Activated naive CD8-positive, alpha-beta T cell treated with anti-CD3 and anti-CD28 coated beads for 36 hours (primary cell): Measurements from ENCODE around the gene PRRG4. TPM values are rescaled to one million over a fixed set of nuclear protein-coding genes. Genes with fewer than 3 reads are reported as not detected.
A peak's percentile ranks its signal among the peaks of the same experiment; 100 is the strongest.
"Not testable (repeated sequence)": the region's sequence is repeated elsewhere in the genome, so short reads cannot be mapped to it uniquely, and the experiment has no call there.

Source experiments
- DNase-seq: peaks from one replicate; pipeline ENCODE4 v3.0.0; 2021
- H3K27ac Mint-ChIP-seq: one replicate; pipeline ENCODE4 v1.8.0; 2022; ENCODE audit warnings: mild to moderate bottlenecking, moderate library complexity, mixed read lengths
- H3K27me3 Mint-ChIP-seq: one replicate; pipeline ENCODE4 v1.8.0; 2022; ENCODE audit warnings: mild to moderate bottlenecking, mixed read lengths
- H3K36me3 Mint-ChIP-seq: one replicate; pipeline ENCODE4 v1.8.0; 2021; ENCODE audit warnings: mild to moderate bottlenecking, mixed read lengths
- H3K4me1 Mint-ChIP-seq: one replicate; pipeline ENCODE4 v1.8.0; 2021; ENCODE audit warnings: mixed read lengths
- H3K4me3 Mint-ChIP-seq: one replicate; pipeline ENCODE4 v1.8.0; 2022; ENCODE audit warnings: mild to moderate bottlenecking, moderate library complexity, mixed read lengths
- H3K9me3 Mint-ChIP-seq: one replicate; pipeline ENCODE4 v1.8.0; 2022; ENCODE audit warnings: mixed read lengths
- total RNA-seq, 2 experiments: library from RNA; stranded (reverse); gene quantifications; one replicate each; pipeline ENCODE4 v1.2.3, GENCODE V29; 2021

Gene PRRG4
- total RNA-seq, 2 experiments from 2014 or later = 0.87 to 0.90 TPM

DNA sequence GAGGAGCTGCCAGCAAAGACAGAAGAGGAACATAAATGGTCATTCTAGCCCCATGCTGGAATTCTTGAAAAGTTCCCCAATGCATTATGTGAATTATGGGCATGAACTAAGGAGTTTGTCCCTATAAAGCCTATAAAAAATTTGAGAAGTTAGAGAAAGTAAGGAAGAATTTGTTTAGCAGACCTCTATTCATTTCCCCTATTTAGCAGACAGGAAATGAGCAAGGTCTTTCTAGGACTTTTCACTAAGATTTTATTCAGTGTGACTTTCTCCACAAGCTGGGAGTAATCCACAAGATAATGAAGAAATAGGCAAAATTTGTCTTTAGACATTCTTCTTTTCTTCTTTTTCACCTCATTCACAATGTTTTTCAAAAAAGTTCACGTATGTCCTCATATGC, 20.0 kb downstream of the PRRG4 start:
- Mint-ChIP-seq H3K27me3 (peaks cover 12% of the 10 kb centered on the region), H3K27ac (no peak overlapping the region), H3K36me3 (no peaks in the 10 kb centered on the region), H3K4me3 (no peak overlapping the region), H3K4me1 (no peaks in the 10 kb centered on the region), H3K9me3 (no peaks in the 10 kb centered on the region)
- DNase-seq = no peak

DNA sequence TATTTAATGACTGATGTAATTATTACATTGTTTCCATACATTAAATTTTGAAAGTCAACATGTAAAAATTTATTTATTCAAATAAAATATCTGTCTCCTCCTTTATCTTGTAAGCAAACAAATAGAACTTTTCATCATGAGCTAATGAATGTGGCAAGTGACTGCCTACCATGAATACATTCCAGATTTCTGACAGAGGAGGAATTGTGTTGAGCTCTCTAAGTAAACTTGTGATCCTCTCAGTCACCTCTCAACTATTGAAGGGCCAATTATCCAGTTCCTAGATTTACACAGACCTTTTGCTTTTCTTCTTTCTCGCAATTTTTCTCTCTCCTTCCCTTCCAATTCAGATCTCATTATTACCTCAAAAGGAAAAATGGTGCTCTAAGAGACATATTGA, 21.5 kb downstream of the PRRG4 start:
- Mint-ChIP-seq H3K27me3 (peaks cover 12% of the 10 kb centered on the region), H3K36me3 (no peaks in the 10 kb centered on the region), H3K9me3 (no peaks in the 10 kb centered on the region), H3K4me3 (no peak overlapping the region), H3K4me1 (no peaks in the 10 kb centered on the region), H3K27ac (no peak overlapping the region)
- DNase-seq = no peak

DNA sequence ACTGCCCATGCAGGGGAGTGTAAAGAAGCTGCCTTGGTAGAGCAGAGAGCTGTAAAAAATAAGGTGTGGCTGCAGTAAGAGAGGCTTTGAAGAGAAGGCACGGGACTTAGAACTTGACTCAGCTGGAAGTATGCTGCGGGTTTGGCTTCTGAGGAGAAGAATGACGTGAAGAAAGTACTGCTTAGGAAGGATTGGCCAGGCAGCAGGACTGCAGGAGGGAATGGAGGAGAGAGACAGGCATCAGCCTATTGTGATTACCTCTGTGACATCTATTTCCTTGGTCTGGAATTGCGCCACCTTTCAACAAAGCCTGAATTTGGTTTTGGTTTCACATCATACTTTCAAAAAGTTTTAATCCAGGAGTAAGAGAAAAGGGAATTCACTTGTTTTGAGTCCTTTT, 22.5 kb downstream of the PRRG4 start:
- H3K36me3 Mint-ChIP-seq = no peaks in the 10 kb centered on the region
- H3K4me1 Mint-ChIP-seq = no peaks in the 10 kb centered on the region
- no peak overlapping the region for H3K27ac Mint-ChIP-seq
- DNase-seq = no peak
- no peaks in the 10 kb centered on the region for H3K9me3 Mint-ChIP-seq
- peaks cover 12% of the 10 kb centered on the region for H3K27me3 Mint-ChIP-seq
- no peak overlapping the region for H3K4me3 Mint-ChIP-seq

DNA sequence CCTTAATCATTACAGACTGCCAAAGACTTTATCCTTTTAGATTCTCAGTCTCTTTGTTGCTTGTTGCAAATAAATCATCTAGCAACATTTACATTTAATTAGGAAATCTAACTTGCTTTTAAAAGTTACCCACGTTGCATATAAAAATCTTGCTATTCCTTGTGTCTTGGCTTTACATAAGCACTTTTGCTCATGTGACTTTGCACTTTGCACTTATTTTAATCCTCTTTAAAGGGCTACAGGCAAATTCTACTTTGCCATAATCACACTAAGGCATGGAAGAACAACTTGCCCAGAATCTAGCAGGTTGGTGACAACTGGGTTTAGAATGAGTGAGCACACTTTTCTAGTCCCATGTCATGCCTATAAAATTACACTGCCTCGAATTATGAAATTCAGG, 25.9 kb downstream of the PRRG4 start:
- Mint-ChIP-seq H3K27ac (no peak overlapping the region), H3K4me3 (no peak overlapping the region), H3K4me1 (no peaks in the 10 kb centered on the region), H3K27me3 (peaks cover 16% of the 10 kb centered on the region), H3K36me3 (no peaks in the 10 kb centered on the region), H3K9me3 (no peaks in the 10 kb centered on the region)
- no peak for DNase-seq

DNA sequence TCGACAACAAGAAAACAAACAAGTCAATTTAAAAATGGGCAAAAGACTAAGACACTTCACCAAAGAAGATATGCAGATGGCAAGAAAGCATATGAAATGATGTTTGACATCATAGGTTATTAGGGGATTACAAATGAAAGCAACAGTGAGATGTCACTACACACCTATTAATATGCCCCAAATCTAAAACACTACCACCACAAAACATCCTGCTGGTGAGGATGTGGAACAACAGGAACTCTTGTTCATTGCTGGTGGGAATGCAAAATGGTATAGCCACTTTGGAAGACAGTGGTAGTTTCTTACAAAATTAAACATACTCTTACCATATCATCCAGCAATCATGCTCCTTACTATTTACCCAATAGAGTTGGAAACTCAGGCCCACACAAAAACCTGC, 29.0 kb downstream of the PRRG4 start:
- Mint-ChIP-seq H3K4me1 (no peaks in the 10 kb centered on the region), H3K27ac (no peak overlapping the region), H3K9me3 (no peaks in the 10 kb centered on the region), H3K36me3 (no peaks in the 10 kb centered on the region), H3K27me3 (peaks cover 24% of the 10 kb centered on the region), H3K4me3 (no peak overlapping the region)
- no peak for DNase-seq

DNA sequence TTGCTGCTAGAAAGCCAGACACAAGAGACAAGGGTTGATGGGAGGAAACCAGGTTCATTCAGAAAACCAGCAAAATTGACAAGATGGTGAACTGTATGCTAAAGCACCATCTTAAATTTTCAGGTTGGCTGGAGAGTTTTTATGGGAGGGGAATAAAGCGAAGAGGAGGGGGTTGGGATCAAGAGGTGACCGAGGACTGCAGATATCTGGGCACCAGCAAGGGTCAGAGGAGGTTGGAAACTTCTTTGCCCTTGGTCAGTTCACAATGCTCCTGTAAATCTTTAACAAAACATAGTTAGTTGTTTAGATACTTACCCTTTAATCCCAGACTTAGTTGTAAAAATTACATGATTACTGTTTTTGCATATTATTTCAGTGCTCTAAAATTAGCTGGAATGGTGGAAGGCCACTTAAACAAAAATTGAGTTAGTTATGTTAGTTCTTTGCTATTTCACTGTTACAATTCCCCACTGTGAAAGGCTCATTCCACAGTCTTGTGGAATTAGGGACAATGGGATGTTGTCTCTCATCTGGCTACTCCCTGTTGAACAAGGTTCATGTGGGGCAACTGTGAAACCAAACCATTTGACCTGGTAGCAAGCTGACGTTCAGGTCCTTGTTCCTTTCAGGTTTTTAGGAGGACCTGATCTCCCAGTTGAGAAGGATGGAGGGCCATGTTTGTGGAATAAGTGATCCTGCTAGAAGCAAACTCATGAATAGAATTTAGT, 32.3 kb downstream of the PRRG4 start:
- H3K9me3 Mint-ChIP-seq = no peaks in the 10 kb centered on the region
- DNase-seq = no peak
- H3K4me1 Mint-ChIP-seq = no peaks in the 10 kb centered on the region
- no peaks in the 10 kb centered on the region for H3K36me3 Mint-ChIP-seq
- H3K27ac Mint-ChIP-seq = no peak overlapping the region
- peaks cover 21% of the 10 kb centered on the region for H3K27me3 Mint-ChIP-seq
- H3K4me3 Mint-ChIP-seq = no peak overlapping the region

DNA sequence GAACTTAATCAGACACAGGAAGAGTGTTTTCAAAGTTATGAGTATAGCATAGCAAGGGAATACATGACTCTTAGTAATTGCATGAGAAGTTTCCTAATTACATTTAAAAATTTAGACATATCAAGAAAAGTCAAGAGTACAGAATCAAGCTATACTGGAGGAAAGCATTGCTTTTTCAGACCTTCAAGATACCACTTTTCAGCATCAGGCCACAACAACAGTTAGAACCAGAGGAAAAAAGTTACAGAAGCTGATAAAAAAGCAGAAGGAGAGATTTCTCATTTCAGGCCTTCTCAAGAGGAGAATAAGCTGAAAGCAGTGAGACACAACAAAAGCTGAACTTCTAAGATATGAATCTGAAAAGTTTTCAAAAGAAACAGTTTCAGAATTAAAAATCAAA, 34.8 kb downstream of the PRRG4 start:
- Mint-ChIP-seq H3K27ac (no peak overlapping the region), H3K4me3 (no peak overlapping the region), H3K9me3 (peaks cover 5% of the 10 kb centered on the region), H3K36me3 (no peaks in the 10 kb centered on the region), H3K4me1 (no peaks in the 10 kb centered on the region), H3K27me3 (peaks cover 17% of the 10 kb centered on the region)
- no peak for DNase-seq

DNA sequence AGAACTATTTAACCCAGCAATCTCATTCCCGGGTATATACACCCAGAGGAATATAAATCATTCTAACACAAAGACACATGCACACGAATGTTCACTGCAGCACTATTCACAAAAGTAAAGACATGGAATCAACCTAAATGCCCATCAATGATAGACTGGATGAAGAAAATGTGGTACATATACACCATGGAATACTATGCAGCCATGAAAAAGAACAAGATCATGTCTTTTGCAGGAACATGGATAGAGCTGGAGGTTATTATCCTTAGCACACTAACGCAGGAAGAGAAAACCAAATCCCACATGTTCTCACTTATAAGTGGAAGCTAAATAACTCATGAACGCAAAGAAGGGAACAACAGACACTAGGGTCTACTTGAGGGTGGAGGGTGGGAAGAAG, 39.0 kb downstream of the PRRG4 start:
- not testable (repeated sequence) for H3K27me3 Mint-ChIP-seq, H3K27ac Mint-ChIP-seq, H3K36me3 Mint-ChIP-seq, H3K9me3 Mint-ChIP-seq, H3K4me3 Mint-ChIP-seq, H3K4me1 Mint-ChIP-seq, DNase-seq

DNA sequence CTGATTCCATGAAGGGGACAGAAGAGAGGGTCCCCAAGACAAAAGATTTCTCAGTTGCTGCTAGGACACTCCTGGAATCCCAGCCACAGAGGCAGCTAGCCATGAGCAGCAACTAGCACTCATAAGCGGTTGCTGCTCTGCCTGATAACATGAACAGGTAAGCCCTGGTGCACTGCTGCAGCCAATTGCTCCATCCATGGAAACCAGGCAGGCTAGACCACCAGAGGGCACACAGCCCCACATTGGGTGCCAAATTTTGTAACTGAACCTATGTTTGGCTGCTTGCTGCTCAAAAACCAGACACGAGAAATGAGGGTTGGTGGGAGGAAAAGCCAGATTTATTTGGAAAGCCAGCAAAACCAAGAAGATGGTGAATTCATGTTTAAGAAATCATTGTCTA, 40.9 kb downstream of the PRRG4 start:
- Mint-ChIP-seq H3K9me3 (peaks cover 5% of the 10 kb centered on the region), H3K4me1 (no peaks in the 10 kb centered on the region), H3K27me3 (peaks cover 5% of the 10 kb centered on the region), H3K4me3 (no peak overlapping the region), H3K27ac (no peak overlapping the region), H3K36me3 (no peaks in the 10 kb centered on the region)
- DNase-seq = peak; percentile 18

DNA sequence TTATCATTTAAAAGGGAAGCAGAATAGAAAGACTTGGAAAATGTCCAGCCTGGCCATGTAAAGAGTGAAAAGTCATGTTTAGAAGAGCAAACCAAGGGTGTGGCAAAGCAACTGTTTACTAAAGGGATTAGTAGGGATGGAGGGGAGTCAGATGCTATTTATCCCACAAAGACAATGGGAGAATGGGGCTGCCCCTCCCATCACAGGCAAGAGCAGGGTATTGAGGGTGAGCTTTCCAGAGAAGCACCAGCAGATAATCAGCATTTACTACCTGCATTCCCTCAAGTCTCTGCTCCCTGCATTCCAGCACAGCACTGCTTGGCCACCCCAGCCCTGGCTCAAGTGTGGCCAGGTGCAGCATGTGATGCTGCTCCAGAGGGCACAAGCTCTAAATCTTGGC, 44.4 kb downstream of the PRRG4 start:
- Mint-ChIP-seq H3K4me1 (no peaks in the 10 kb centered on the region), H3K36me3 (no peaks in the 10 kb centered on the region), H3K9me3 (no peaks in the 10 kb centered on the region), H3K27me3 (peaks cover 3% of the 10 kb centered on the region), H3K27ac (no peak overlapping the region), H3K4me3 (no peak overlapping the region)
- no peak for DNase-seq

DNA sequence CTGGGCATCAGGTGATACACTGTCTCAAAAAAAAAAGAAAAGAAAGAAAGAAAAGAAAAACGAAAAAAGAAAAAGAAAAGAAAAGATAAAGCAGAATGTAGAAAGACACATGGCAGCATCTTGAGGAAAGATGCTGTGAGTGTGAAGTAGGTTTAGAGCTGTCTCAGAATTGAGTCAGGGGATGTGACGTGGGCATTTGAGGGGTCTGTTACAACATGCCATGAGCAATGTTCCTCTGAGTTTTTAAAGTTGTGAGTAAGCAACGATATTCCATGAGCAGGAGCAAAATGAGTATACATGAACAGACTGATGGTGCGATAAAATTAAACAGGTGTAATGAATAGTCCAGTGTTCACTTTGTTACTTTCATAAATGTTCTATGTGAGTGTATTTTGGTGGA, 51.6 kb downstream of the PRRG4 start:
- Mint-ChIP-seq H3K36me3 (no peaks in the 10 kb centered on the region), H3K9me3 (no peaks in the 10 kb centered on the region), H3K27ac (no peak overlapping the region), H3K27me3 (no peaks in the 10 kb centered on the region), H3K4me3 (no peak overlapping the region), H3K4me1 (no peaks in the 10 kb centered on the region)
- DNase-seq = no peak

DNA sequence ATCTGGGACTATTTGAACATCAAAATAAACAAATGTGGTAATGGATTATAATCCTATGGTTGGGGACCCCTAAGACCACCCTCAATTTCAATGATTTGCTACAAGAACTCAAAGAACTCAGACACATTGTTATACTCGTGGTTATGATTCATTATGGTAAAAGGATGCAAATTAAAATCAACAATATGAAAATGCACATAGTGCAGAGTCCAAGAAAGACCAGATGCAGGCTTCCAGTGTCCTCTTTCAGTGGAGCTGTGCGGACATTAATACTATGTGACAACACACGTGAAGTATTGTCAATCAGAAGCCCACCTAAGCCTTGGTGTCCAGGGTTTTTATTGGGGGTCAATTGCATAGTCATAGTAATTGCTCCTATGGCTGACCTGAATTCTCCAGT, 53.7 kb downstream of the PRRG4 start:
- no peaks in the 10 kb centered on the region for H3K4me1 Mint-ChIP-seq
- DNase-seq = no peak
- no peaks in the 10 kb centered on the region for H3K36me3 Mint-ChIP-seq
- H3K27ac Mint-ChIP-seq = no peak overlapping the region
- no peak overlapping the region for H3K4me3 Mint-ChIP-seq
- H3K27me3 Mint-ChIP-seq = no peaks in the 10 kb centered on the region
- no peaks in the 10 kb centered on the region for H3K9me3 Mint-ChIP-seq

DNA sequence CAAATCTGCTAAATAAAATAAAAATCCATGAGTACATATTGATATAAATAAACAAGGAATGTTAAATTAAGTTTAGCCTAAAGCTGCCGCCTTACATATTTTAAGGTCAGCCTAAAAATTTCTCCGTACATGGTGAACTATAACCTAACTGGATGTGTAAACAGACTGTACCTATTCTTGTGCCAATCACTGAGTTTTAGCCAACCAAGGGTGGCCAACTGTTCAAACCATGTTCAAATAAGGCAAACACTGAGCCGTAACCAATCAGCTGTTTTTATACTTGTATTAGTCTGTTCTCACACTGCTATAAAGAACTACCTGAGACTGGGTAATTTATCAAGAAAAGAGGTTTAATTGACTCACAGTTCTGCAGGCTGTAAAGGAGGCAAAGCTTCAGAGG, 54.3 kb downstream of the PRRG4 start:
- no peaks in the 10 kb centered on the region for H3K9me3 Mint-ChIP-seq
- no peaks in the 10 kb centered on the region for H3K36me3 Mint-ChIP-seq
- H3K27me3 Mint-ChIP-seq = no peaks in the 10 kb centered on the region
- H3K4me1 Mint-ChIP-seq = no peaks in the 10 kb centered on the region
- no peak overlapping the region for H3K27ac Mint-ChIP-seq
- no peak for DNase-seq
- no peak overlapping the region for H3K4me3 Mint-ChIP-seq

DNA sequence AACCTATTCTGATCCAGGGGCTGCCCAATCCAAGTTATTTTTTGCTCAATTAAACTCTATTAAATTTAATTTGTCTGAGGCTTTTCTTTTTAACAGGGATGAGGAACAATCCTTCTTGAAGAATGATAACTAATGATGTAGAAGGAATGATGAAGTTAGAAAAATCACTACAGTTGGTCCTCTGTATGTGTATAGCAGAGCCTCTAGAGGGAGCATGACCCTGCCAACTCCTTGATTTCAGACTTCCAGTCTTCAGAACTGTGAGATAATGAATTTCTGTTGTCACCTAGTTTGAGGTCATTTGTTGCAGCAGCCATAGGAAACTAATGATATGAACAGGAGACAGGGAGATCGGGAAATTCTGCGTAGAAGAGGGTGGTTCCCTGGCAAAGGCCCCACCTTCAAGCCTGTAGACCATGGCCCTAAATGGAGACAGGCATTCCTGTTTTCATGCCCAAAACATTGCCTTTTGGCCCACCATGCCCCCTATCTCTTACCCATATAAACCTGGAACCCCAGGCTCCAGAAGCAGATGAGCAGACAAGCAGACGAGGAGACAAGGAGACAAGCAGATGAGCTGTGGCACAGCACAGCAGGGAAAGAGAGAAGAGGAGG, 55.1 kb downstream of the PRRG4 start:
- H3K4me3 Mint-ChIP-seq = no peak overlapping the region
- no peaks in the 10 kb centered on the region for H3K4me1 Mint-ChIP-seq
- H3K27me3 Mint-ChIP-seq = no peaks in the 10 kb centered on the region
- H3K9me3 Mint-ChIP-seq = no peaks in the 10 kb centered on the region
- DNase-seq = no peak
- H3K36me3 Mint-ChIP-seq = no peaks in the 10 kb centered on the region
- no peak overlapping the region for H3K27ac Mint-ChIP-seq

DNA sequence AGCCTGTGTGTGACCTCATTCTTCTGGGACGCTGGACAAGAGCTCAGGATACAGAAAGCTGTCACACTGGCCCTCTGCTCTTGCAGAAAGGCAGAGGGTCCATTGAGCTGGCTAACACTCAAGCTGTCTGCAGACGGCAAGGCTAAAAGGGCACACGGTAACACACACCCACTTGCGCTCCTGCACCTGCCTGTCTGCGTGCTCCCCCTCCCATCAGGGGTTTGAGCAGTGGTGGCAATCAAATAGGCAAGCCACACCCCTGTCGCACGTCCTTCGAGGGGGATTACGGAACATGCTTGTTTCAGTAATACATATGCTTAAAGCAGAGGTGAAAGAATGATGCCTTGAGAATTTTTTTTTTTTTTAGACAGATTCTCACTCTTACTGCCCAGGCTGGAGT, 55.8 kb downstream of the PRRG4 start:
- Mint-ChIP-seq H3K27ac (no peak overlapping the region), H3K27me3 (no peaks in the 10 kb centered on the region), H3K4me1 (no peaks in the 10 kb centered on the region), H3K9me3 (no peaks in the 10 kb centered on the region), H3K4me3 (no peak overlapping the region), H3K36me3 (no peaks in the 10 kb centered on the region)
- no peak for DNase-seq

DNA sequence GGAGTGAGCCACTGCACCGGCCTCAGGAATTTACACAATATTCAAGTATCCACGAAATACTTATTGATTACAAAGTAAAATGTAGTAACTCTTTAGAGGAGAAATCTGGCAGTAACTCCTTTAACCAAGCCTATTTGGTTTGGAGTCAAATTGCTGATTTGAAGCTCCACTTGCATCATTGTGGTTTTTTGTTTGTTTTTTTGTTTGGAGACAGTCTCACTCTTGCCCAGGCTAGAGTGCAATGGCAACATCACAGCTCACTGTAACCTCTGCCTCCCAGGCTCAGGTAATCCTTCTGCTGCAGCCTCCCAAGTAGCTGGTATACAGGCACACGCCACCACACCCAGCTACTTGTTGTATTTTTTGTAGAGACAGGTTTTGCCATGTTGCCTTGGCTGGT, 56.5 kb downstream of the PRRG4 start:
- Mint-ChIP-seq H3K36me3 (no peaks in the 10 kb centered on the region), H3K27me3 (no peaks in the 10 kb centered on the region), H3K9me3 (no peaks in the 10 kb centered on the region), H3K4me3 (no peak overlapping the region), H3K27ac (no peak overlapping the region), H3K4me1 (peaks cover under 1% of the 10 kb centered on the region)
- no peak for DNase-seq
